ENCODE results near the gene KCNK6. TPM values are rescaled to one million over a fixed set of nuclear protein-coding genes. Genes with fewer than 3 reads are reported as not detected.

Gene KCNK6
- total RNA-seq, 1 experiment from 2014 or later, result 5.3 TPM

GRCh38 chr19:38303517-38304351 is 15.9 kb upstream of the KCNK6 start, which contains the start of gene C19orf33:
Gene C19orf33, plus strand, starts transcription at chr19:38304251. Its CDS starts 11 bp downstream, at chr19:38304262.
- CTCF ChIA-PET, result interaction anchor here (0.6 to 1.8 kb wide), 5 partner anchors 10 to 60 kb away, joined by 3 to 9 read pairs (median 4); no protein-coding TSS in a partner anchor

GRCh38 chr19:38304352-38304865 is 15.2 kb upstream of the KCNK6 start:
- CTCF ChIA-PET, result interaction anchor here (0.6 to 1.8 kb wide), 5 partner anchors 10 to 60 kb away, joined by 3 to 9 read pairs (median 4); no protein-coding TSS in a partner anchor
- TF ChIP-seq CTCF (IDR thresholded peaks at IDR 0.05; ENCODE audit: unreplicated experiment), result no peak
- intact Hi-C loops (cut with micrococcal nuclease), result loop anchor here (2.0 kb wide), 1 partner anchor 30 kb away; the partner anchor contains the start of gene CATSPERG

More at GRCh38 chr19:38303517-38304351, 15.9 kb upstream of the KCNK6 start, which contains the start of gene C19orf33:
- BruUV-seq (replicated peaks), result TSS peak; percentile 72
- Mint-ChIP-seq H3K27ac (ENCODE audit: low read depth, unreplicated experiment) (peak within 1 kb of the TSS; percentile 91), H3K36me3 (ENCODE audit: insufficient read depth, unreplicated experiment) (peaks cover 37% of the 10 kb centered on the region), H3K27me3 (ENCODE audit: insufficient read depth, unreplicated experiment) (no peaks in the 10 kb centered on the region), H3K4me3 (ENCODE audit: unreplicated experiment) (peak within 1 kb of the TSS; percentile 89), H3K9me3 (ENCODE audit: unreplicated experiment) (no peaks in the 10 kb centered on the region), H3K4me1 (ENCODE audit: insufficient read depth, unreplicated experiment) (peaks cover 17% of the 10 kb centered on the region)
- no peak for TF ChIP-seq CTCF (IDR thresholded peaks at IDR 0.05; ENCODE audit: unreplicated experiment)
- POLR2A ChIA-PET, result interaction anchor here (0.6 to 3.8 kb wide), 24 partner anchors 9 to 1100 kb away, joined by 3 to 49 read pairs (median 6); partner anchors contain the start of genes CATSPERG, GGN, KCNK6 and PSMD8
- intact Hi-C loops (cut with micrococcal nuclease), result loop anchor here (2.0 kb wide), 1 partner anchor 31 kb away; the partner anchor contains the start of gene CATSPERG
- DNase-seq (ENCODE audit: unreplicated experiment), result peak; percentile 93

GRCh38 chr19:38304866-38305429 is 14.7 kb upstream of the KCNK6 start:
- Mint-ChIP-seq H3K4me3 (ENCODE audit: unreplicated experiment) (peak overlapping the region; percentile 89), H3K9me3 (ENCODE audit: unreplicated experiment) (peaks cover 1% of the 10 kb centered on the region), H3K27ac (ENCODE audit: low read depth, unreplicated experiment) (peak overlapping the region; percentile 91), H3K4me1 (ENCODE audit: insufficient read depth, unreplicated experiment) (peaks cover 17% of the 10 kb centered on the region), H3K36me3 (ENCODE audit: insufficient read depth, unreplicated experiment) (peaks cover 40% of the 10 kb centered on the region), H3K27me3 (ENCODE audit: insufficient read depth, unreplicated experiment) (no peaks in the 10 kb centered on the region)
- DNase-seq (ENCODE audit: unreplicated experiment), result peak; percentile 99
- ChIA-PET POLR2A (interaction anchor here (0.7 to 3.8 kb wide), 19 partner anchors 9 to 1099 kb away, joined by 3 to 49 read pairs (median 6); partner anchors contain the start of genes CATSPERG, GGN, KCNK6 and PSMD8), CTCF (interaction anchor here (0.9 to 1.8 kb wide), 3 partner anchors 14 to 61 kb away, joined by 3 to 9 read pairs (median 4); no protein-coding TSS in a partner anchor)
- intact Hi-C loops (cut with micrococcal nuclease), result loop anchor here (1.0 to 2.0 kb wide), 2 partner anchors 10 to 30 kb away; partner anchors contain the start of genes CATSPERG and YIF1B
- TF ChIP-seq CTCF (IDR thresholded peaks at IDR 0.05; ENCODE audit: unreplicated experiment), result no peak
- BruUV-seq (replicated peaks), result no TSS peak

More at GRCh38 chr19:38304352-38304865, 15.2 kb upstream of the KCNK6 start:
- peak overlapping the region; percentile 89 for H3K4me3 Mint-ChIP-seq (ENCODE audit: unreplicated experiment)
- TSS peak; percentile 89 for BruUV-seq (replicated peaks)
- DNase-seq (ENCODE audit: unreplicated experiment), result no peak
- POLR2A ChIA-PET, result interaction anchor here (0.7 to 3.8 kb wide), 22 partner anchors 9 to 1099 kb away, joined by 3 to 49 read pairs (median 6); partner anchors contain the start of genes CATSPERG, GGN, KCNK6 and PSMD8
- no peaks in the 10 kb centered on the region for H3K9me3 Mint-ChIP-seq (ENCODE audit: unreplicated experiment)
- H3K27me3 Mint-ChIP-seq (ENCODE audit: insufficient read depth, unreplicated experiment), result no peaks in the 10 kb centered on the region
- H3K27ac Mint-ChIP-seq (ENCODE audit: low read depth, unreplicated experiment), result peak overlapping the region; percentile 91
- peaks cover 17% of the 10 kb centered on the region for H3K4me1 Mint-ChIP-seq (ENCODE audit: insufficient read depth, unreplicated experiment)
- H3K36me3 Mint-ChIP-seq (ENCODE audit: insufficient read depth, unreplicated experiment), result peaks cover 40% of the 10 kb centered on the region

All from MCF 10A (cell line).